Effector memory CD8-positive, alpha-beta T cell (primary cell): ENCODE data around the gene ACADM.
"Not testable (repeated sequence)": the region's sequence is repeated elsewhere in the genome, so short reads cannot be mapped to it uniquely, and the experiment has no call there.

ENCODE experiments used
- ATAC-seq: fragments of 150-1000 bp; cut with Tn5 transposase; replicated peaks from 2 replicates; pipeline ENCODE4 v1.10.0; 2021; ENCODE audit warnings: mild to moderate bottlenecking, moderate library complexity
- DNase-seq, 3 experiments: peaks; one replicate each; pipeline ENCODE4 v3.0.0; 2021
- H3K27ac Mint-ChIP-seq, 2 donors: one replicate each; pipeline ENCODE4 v1.8.0; 2022; ENCODE audit warnings: mild to moderate bottlenecking in 2 of 2, mixed read lengths in 2 of 2, moderate library complexity in 2 of 2
- H3K27me3 Mint-ChIP-seq, 2 donors: one replicate each; pipeline ENCODE4 v1.8.0; 2022; ENCODE audit warnings: mixed read lengths in 2 of 2
- H3K36me3 Mint-ChIP-seq: one replicate; pipeline ENCODE4 v1.8.0; 2022; ENCODE audit warnings: mild to moderate bottlenecking, moderate library complexity, mixed read lengths; ENCODE audit not compliant: insufficient read depth
- H3K4me1 Mint-ChIP-seq, 2 donors: one replicate each; pipeline ENCODE4 v1.8.0; 2022; ENCODE audit warnings: low read depth in 2 of 2, mixed read lengths in 2 of 2
- H3K4me3 Mint-ChIP-seq, 2 donors: one replicate each; pipeline ENCODE4 v1.8.0; 2022; ENCODE audit warnings: mild to moderate bottlenecking in 2 of 2, mixed read lengths in 2 of 2, moderate library complexity in 2 of 2
- H3K9me3 Mint-ChIP-seq, 2 donors: one replicate each; pipeline ENCODE4 v1.8.0; 2022; ENCODE audit warnings: mixed read lengths in 2 of 2

ACADM gene

DNA sequence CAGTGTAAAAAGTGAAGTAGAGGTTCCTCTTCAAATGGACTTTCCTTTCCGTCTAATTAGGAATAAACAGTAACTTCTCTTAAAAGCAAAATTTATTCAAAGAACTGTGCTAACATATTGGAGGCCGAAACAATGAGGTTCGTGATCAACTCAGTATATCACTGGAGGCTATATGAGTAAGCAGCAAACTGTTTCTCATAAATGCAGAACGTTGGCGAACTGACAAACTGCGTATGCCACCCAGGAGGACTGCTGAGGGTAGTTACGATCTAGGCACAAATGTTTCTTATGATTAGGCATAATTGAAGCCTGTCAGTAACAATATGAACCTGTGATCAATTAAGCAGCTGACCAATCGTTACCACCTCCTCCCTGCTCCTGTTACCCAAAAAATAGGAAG, 2.3 kb upstream of the ACADM start:
- not testable (repeated sequence) for H3K9me3 Mint-ChIP-seq, H3K27me3 Mint-ChIP-seq, H3K4me3 Mint-ChIP-seq, H3K27ac Mint-ChIP-seq, H3K36me3 Mint-ChIP-seq, DNase-seq, ATAC-seq
- peaks cover 10 to 18% of the 10 kb centered on the region in 2 donors for H3K4me1 Mint-ChIP-seq

DNA sequence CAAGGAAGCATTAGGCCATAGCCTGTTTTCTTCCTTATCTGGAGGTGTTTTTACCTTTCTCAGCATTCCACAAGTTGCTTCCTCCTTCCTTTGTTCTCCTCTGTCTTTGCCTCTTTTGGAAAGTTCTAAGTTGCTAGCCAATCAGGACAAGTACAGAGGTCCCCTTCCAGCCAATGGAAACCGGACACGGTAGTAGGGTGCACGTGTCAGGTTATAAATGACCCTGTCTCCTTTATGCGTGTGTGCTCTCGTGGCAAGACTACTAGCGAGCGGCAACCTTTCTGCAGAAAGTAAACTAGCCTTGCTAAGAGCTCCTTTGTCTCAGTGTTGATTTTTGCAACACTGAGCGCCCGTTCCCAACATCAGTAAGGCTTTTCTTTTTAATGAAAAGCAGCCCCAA, 1.5 kb upstream of the ACADM start:
- Mint-ChIP-seq H3K27me3 (no peaks in the 10 kb centered on the region), H3K27ac (peak overlapping the region; percentile 95 to 99), H3K36me3 (no peaks in the 10 kb centered on the region), H3K9me3 (no peaks in the 10 kb centered on the region), H3K4me3 (peak overlapping the region; percentile 98 to 99), H3K4me1 (peaks cover 15 to 25% of the 10 kb centered on the region in 2 donors)
- DNase-seq (no peak), ATAC-seq (no peak)

DNA sequence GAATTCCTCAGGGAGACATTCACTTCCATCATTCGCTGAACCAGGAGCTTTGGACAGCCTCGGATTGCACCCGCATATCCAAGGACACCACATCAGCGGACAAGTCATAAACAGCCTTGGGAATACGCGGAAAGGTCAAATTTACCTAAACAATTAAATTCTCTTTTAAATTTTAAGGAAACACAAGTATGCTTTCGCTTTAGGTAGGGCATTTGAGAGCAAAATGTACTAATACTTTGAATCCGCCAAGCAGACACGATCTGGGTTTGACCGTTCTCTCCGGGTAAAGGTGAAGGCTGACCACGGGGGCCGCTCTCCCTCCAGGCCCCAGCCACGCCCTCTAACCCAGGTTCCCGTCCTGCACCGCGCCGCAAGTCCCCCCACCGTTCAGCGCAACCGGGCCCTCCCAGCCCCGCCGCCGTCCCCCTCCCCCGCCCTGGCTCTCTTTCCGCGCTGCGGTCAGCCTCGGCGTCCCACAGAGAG, 479 bp upstream of the ACADM start:
- ATAC-seq (peak; percentile 76), DNase-seq (peak in 1 of 3 experiments; percentile 50)
- no peaks in the 10 kb centered on the region for H3K36me3 Mint-ChIP-seq
- H3K4me1 Mint-ChIP-seq, result peaks cover 15 to 30% of the 10 kb centered on the region in 2 donors
- H3K4me3 Mint-ChIP-seq, result peak overlapping the region; percentile 98 to 99
- no peaks in the 10 kb centered on the region for H3K9me3 Mint-ChIP-seq
- H3K27me3 Mint-ChIP-seq, result no peaks in the 10 kb centered on the region
- H3K27ac Mint-ChIP-seq, result peak overlapping the region; percentile 95 to 99

DNA sequence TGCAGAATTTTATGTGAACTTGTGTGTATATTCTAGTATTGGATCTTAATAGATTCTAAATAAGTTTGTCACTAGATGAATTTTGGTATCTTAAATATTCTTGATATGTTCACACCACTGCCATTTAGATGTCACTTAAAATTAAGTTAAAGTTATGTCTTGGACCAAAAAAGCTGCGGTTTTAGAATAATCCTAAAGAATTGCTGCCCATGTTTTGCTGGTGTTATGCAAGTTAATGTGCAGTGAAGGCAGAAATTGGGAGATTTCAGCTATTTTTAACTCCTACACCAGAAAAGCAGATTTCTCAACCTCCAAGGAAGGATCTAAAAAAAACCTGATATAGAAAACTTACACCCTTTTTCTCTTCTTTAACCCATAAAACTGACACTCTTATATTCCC, 757 bp downstream of the ACADM start:
- H3K27me3 Mint-ChIP-seq, result no peaks in the 10 kb centered on the region
- peak overlapping the region; percentile 98 to 99 for H3K4me3 Mint-ChIP-seq
- no peak for DNase-seq
- H3K9me3 Mint-ChIP-seq, result no peaks in the 10 kb centered on the region
- peaks cover 15 to 30% of the 10 kb centered on the region in 2 donors for H3K4me1 Mint-ChIP-seq
- H3K27ac Mint-ChIP-seq, result peak overlapping the region; percentile 95 to 99
- ATAC-seq, result no peak
- peaks cover under 1% of the 10 kb centered on the region for H3K36me3 Mint-ChIP-seq

DNA sequence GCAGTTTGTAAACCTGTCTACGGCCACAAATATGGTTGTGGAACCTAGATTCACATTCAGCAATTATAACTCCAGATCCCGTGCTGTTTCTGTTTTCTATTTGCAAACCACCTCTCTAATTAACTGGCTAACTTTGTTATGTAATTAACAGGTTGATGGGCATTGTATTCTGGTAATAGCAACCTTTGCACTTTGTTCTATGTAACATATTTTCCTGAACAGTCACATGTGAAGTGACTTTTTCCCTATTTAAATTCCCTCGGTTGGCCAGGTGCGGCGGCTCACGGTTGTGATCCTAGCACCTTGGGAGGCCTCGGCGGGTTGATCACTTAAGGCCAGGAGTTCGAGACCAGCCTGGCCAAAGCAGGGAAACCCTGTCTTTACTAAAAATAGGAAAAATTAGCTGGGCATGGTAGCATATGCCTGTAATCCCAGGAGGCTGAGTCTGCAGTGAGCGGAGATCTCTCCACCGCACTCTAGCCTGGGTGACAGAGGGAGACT, 1.4 kb downstream of the ACADM start:
- peaks cover 15 to 30% of the 10 kb centered on the region in 2 donors for H3K4me1 Mint-ChIP-seq
- H3K36me3 Mint-ChIP-seq, result peaks cover 7% of the 10 kb centered on the region
- H3K27me3 Mint-ChIP-seq, result no peaks in the 10 kb centered on the region
- peak overlapping the region; percentile 98 to 99 for H3K4me3 Mint-ChIP-seq
- no peaks in the 10 kb centered on the region for H3K9me3 Mint-ChIP-seq
- ATAC-seq (no peak), DNase-seq (no peak)
- H3K27ac Mint-ChIP-seq, result peak overlapping the region; percentile 95 to 99

DNA sequence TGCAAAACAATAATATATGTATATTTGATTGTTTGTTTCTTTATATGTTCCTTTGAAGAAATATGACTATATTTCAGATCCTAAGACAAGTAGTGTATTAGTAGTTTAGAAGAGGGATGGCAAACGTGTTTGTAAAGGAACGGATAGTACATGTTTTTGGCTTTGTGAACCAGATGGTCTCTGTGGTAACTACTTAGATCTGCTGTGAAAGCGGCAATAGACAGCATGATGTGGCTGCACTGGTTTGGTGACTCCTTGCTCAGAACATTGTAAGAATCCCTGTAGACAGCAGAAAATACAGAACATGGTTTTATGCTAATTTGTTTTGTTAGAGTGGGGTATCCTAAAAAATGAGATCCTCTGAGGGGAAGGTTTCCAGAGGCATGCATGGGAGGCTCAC, 3.1 kb downstream of the ACADM start:
- DNase-seq, result no peak
- Mint-ChIP-seq H3K9me3 (no peaks in the 10 kb centered on the region), H3K36me3 (peaks cover 10% of the 10 kb centered on the region), H3K4me3 (no peak overlapping the region), H3K4me1 (peaks cover 17 to 30% of the 10 kb centered on the region in 2 donors), H3K27ac (peak overlapping the region; percentile 52 to 62), H3K27me3 (no peaks in the 10 kb centered on the region)
- no peak for ATAC-seq

DNA sequence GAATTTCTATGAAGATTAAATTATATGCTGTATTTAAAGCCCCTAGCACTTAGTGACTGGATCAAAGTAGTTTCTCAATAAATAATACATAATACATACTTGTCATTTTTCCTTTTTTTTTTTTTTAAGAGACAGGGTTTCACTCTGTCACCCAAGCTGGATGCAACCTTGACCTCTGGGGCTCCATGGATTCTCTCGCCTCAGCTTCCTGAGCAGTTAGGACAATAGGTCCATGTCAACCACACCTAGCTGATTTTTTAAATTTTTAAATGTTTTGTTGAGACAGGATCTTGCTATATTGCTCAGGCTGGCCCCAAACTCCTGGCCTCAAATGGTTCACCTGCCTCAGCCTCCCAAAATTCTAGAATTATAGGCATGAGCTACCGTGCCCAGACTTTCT, 5.9 kb downstream of the ACADM start:
- no peak overlapping the region for H3K4me3 Mint-ChIP-seq
- H3K36me3 Mint-ChIP-seq, result peaks cover 38% of the 10 kb centered on the region
- H3K27ac Mint-ChIP-seq, result peak overlapping the region in 1 of 2 donors; percentile 28
- H3K27me3 Mint-ChIP-seq, result no peaks in the 10 kb centered on the region
- peaks cover 8 to 27% of the 10 kb centered on the region in 2 donors for H3K4me1 Mint-ChIP-seq
- no peak for ATAC-seq
- no peaks in the 10 kb centered on the region for H3K9me3 Mint-ChIP-seq
- DNase-seq, result no peak

DNA sequence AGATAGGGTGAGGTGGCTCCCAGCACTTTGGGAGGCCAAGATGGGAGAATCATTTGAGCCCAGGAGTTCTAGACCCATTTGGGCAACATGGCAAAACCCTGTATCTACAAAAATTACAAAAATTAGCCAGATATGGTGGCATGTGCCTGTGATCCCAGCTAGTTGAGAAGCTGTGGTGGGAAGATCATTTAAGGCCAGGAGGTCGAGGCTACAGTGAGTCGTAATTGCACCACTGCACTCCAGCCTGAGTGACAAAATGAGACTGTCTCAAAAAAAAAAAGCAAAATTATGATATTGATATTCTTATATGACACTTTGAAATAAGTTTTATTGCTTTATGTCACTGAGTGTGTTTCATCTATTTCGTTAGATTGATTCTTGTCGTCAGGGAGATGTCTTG, 7.4 kb downstream of the ACADM start:
- DNase-seq (no peak), ATAC-seq (no peak)
- Mint-ChIP-seq H3K36me3 (peaks cover 47% of the 10 kb centered on the region), H3K27ac (peak overlapping the region in 1 of 2 donors; percentile 65), H3K4me3 (no peak overlapping the region), H3K9me3 (no peaks in the 10 kb centered on the region), H3K27me3 (no peaks in the 10 kb centered on the region), H3K4me1 (peaks cover 7 to 16% of the 10 kb centered on the region in 2 donors)

- no peaks in the 10 kb centered on the region for H3K27me3 Mint-ChIP-seq
- DNase-seq, result no peak
- H3K9me3 Mint-ChIP-seq, result no peaks in the 10 kb centered on the region
- no peak overlapping the region for H3K27ac Mint-ChIP-seq
- peaks cover 4 to 8% of the 10 kb centered on the region in 2 donors for H3K4me1 Mint-ChIP-seq
- no peak for ATAC-seq
- H3K4me3 Mint-ChIP-seq, result no peak overlapping the region
- H3K36me3 Mint-ChIP-seq, result peaks cover 47% of the 10 kb centered on the region
These were observed 8.2 kb downstream of the ACADM start for GRCh38 chr1:75732703-75733102.

DNA sequence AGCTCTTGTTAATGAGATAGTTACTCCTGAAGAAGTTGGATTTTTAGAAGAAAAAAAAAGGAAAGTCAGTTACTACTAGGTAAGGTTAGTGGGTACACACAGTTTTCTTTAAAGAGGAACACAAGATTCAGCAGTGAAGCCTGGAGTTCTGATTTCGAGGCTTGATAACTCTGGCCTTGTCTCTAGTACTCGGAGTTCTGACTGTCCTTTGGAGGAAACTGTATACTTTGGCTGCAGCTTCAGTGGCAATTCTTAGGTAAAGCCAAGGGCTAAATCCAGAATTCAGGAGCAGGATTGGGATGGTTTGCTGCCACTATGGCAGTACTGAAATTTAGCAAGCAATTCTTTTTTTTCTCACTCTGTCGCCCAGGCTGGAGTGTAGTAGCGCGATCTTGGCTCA, 9.2 kb downstream of the ACADM start:
- ATAC-seq (no peak), DNase-seq (no peak)
- Mint-ChIP-seq H3K27me3 (no peaks in the 10 kb centered on the region), H3K36me3 (peaks cover 53% of the 10 kb centered on the region), H3K27ac (no peak overlapping the region), H3K4me3 (no peak overlapping the region), H3K4me1 (peaks cover under 1 to 2% of the 10 kb centered on the region in 2 donors), H3K9me3 (no peaks in the 10 kb centered on the region)

DNA sequence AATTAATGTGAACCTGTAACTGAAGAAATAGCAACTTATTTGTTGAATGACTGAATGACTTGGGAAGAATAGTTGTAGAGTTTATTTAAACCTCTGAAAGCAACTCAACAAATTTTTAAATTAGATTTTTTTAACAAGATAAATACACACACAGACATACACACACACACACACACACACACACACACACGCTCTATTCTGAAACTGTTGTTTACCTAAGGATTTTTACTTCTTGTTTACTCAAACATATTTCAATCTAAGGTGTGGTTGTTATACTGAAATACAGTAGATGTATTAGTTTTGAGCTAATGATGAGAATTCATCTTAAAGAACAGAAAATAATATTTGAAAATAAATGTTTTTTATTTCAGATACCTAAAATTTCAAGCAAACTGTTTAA, 11.5 kb downstream of the ACADM start:
- no peak overlapping the region for H3K27ac Mint-ChIP-seq
- H3K27me3 Mint-ChIP-seq, result no peaks in the 10 kb centered on the region
- H3K36me3 Mint-ChIP-seq, result peaks cover 61% of the 10 kb centered on the region
- peaks cover 0 to 2% of the 10 kb centered on the region in 2 donors for H3K4me1 Mint-ChIP-seq
- no peaks in the 10 kb centered on the region for H3K9me3 Mint-ChIP-seq
- DNase-seq (no peak), ATAC-seq (no peak)
- no peak overlapping the region for H3K4me3 Mint-ChIP-seq

- ATAC-seq (no peak), DNase-seq (no peak)
- Mint-ChIP-seq H3K36me3 (peaks cover 37% of the 10 kb centered on the region), H3K9me3 (no peaks in the 10 kb centered on the region), H3K27ac (no peak overlapping the region), H3K27me3 (no peaks in the 10 kb centered on the region), H3K4me3 (no peak overlapping the region), H3K4me1 (peaks cover 0 to 3% of the 10 kb centered on the region in 2 donors)
These were observed 17.6 kb downstream of the ACADM start for GRCh38 chr1:75742047-75742625.

DNA sequence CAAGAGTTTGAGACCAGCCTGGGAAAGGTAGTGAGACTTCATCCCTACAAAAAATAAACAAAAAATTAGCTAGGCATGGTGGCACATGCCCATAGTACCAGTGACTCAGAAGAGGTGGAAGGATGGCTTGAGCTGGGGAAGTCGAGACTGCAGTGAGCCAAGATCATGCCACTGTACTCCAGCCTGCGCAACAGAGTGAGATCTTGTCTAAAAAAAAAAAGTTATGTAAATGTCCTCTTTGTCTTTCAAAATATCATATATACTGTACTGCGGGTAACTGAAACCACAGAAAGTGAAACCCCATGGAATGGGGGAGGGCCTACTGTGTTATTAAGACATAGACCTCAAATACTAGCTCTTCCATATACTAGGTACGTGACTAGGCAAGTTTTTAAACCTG, 20.8 kb downstream of the ACADM start:
- H3K9me3 Mint-ChIP-seq, result no peaks in the 10 kb centered on the region

DNA sequence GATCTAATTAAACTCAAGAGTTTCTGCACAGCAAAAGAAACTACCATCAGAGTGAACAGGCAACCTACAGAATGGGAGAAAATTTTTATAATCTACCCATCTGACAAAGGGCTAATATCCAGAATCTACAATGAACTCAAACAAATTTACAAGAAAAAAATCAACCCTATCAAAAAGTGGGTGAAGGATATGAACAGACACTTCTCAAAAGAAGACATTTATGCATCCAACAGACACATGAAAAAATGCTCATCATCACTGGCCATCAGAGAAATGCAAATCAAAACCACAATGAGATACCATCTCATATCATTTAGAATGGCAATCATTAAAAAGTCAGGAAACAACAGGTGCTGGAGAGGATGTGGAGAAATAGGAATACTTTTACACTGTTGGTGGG, 32.7 kb downstream of the ACADM start:
- not testable (repeated sequence) for H3K27me3 Mint-ChIP-seq, H3K4me1 Mint-ChIP-seq, H3K9me3 Mint-ChIP-seq, ATAC-seq, H3K4me3 Mint-ChIP-seq, H3K27ac Mint-ChIP-seq, DNase-seq
- H3K36me3 Mint-ChIP-seq, result peaks cover 20% of the 10 kb centered on the region

More for the DNA sequence above, 20.8 kb downstream of the ACADM start:
- Mint-ChIP-seq H3K4me1 (peaks cover 0 to 3% of the 10 kb centered on the region in 2 donors), H3K27me3 (no peaks in the 10 kb centered on the region), H3K27ac (peak overlapping the region in 1 of 2 donors; percentile 58), H3K36me3 (peaks cover 20% of the 10 kb centered on the region), H3K4me3 (no peak overlapping the region)
- ATAC-seq (no peak), DNase-seq (no peak)
